Measurements from ENCODE around the gene PTTG1IP. TPM values are rescaled to one million over a fixed set of nuclear protein-coding genes. Genes with fewer than 3 reads are reported as not detected.
A peak's percentile ranks its signal among the peaks of the same experiment; 100 is the strongest.

PTTG1IP gene
- total and polyA plus RNA-seq, 2 of the 13 experiments (the other 11 are each of a cell fraction or from before 2014, with no cell fraction given), result 161 to 700 TPM

- TF ChIP-seq ZBTB33 (CRISPR knock-in tag; IDR thresholded peaks at IDR 0.05), result peak; percentile 23; the same call in 1 of the 2 replicates
- peak; percentile 93 for TF ChIP-seq AGO2 (optimal IDR thresholded peaks at IDR 0.05; ENCODE audit: low read depth, low read length)
- TF ChIP-seq ZNF615 (CRISPR knock-in tag; IDR thresholded peaks at IDR 0.05; ENCODE audit: borderline replicate concordance), result no peak
- peak; percentile 58; the same call in 1 of the 2 replicates for TF ChIP-seq PAF1 (CRISPR knock-in tag; IDR thresholded peaks at IDR 0.05)
- no peak for TF ChIP-seq ZNF180 (CRISPR knock-in tag; IDR thresholded peaks at IDR 0.05; ENCODE audit: borderline replicate concordance, low read depth)
- TF ChIP-seq AKAP8 (CRISPR knock-in tag; IDR thresholded peaks at IDR 0.05), result peak; percentile 94
Observed at GRCh38 chr21:44848821-44849521, 24.5 kb downstream of the PTTG1IP start (continued).

DNA sequence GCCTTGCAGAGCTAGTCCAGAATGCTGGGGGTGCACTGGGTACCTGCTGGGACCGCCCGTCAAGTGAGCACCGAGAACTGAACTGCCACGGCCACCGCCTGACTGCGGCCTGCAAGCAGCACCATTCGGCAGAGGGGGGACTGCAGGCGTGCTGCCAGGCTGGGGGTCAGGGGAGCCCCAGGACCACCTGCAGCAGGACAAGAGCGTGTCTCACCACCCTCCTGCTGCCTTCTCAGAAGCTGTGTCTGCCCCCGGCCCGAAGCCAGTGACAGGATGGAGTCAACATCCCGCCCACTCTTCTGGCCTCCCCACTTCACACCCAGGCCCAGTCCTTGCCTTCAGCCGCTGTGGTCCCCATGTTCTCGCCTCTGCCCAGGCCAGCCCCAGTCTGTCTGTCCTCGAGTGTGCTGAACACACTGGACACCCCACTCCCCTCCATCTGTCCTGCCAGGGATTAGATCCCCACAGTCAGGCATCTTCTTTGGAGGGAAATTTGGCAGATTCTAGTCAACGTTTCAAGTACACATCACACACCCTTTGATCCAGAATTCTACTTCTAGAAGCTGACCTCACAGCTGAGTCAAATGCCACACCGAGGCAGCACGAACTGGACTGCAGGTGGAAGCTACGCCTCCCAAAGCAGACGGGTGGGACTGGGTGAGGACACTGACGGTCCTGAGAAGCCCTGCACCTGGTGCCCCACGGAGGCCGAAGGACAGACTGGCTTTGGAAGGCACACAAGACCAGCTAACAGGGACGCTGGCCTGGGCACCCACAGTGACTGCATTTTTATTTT, 26.0 kb downstream of the PTTG1IP start:
- DNase-seq (ENCODE audit: low spot score) (no peak), FAIRE-seq (no peak), ATAC-seq (peak; percentile 5)
- no peak overlapping the region for H3K27ac ChIP-seq (ENCODE audit: extremely low read length, insufficient read depth, low read length)
- H3K4me3 ChIP-seq (replicated peaks in 1 of 3; ENCODE audit: insufficient read depth in 1 of 3, low read depth in 2 of 3, low read length in 3 of 3), result peak overlapping the region in 1 of 3 experiments; percentile 67; a peak in 1 of 6 replicates
- H3K9me3 ChIP-seq (ENCODE audit: low read length), result no peaks in the 10 kb centered on the region
- intact Hi-C loops (cut with micrococcal nuclease; ENCODE audit: unreplicated experiment), result loop anchor here (2.0 to 10.0 kb wide), 2 partner anchors 25 to 67 kb away; partner anchors contain the start of gene PTTG1IP
- peaks cover 44% of the 10 kb centered on the region for H4K20me1 ChIP-seq (ENCODE audit: insufficient read depth, low read length)
- no peak overlapping the region for H2AFZ ChIP-seq (ENCODE audit: low read length)
- 51% methylated on average over 12 of the region's 24 CpGs for WGBS (ENCODE audit: low lambda C conversion rate)
- peaks cover 70% of the 10 kb centered on the region for H3K4me1 ChIP-seq (ENCODE audit: insufficient read depth, low read length)
- no peaks in the 10 kb centered on the region for H3K79me2 ChIP-seq (ENCODE audit: insufficient read depth, low read length)
- CTCF ChIA-PET (ENCODE audit: low intra/inter-chr PET ratio, low total read pairs), result no interaction called here
- H3K36me3 ChIP-seq (replicated peaks in 1 of 2; ENCODE audit: control insufficient read depth in 1 of 2, insufficient read depth in 2 of 2, low read length in 2 of 2), result peaks cover 21 to 37% of the 10 kb centered on the region in 2 experiments
- in situ Hi-C loops (cut with HindIII; ENCODE audit: extremely low pct_ligation_motif_present, low pct_unique_long_range_greater_than_20kb), result loop anchor here (5.0 kb wide), 2 partner anchors 45 to 65 kb away; partner anchors contain the start of gene UBE2G2
- H3K27me3 ChIP-seq (ENCODE audit: control insufficient read depth in 1 of 2, insufficient read depth in 2 of 2, low read length in 2 of 2), result peaks cover 0 to 18% of the 10 kb centered on the region in 2 experiments; a peak in 3 of 5 replicates
- H3K4me2 ChIP-seq (ENCODE audit: low read depth, low read length), result peak overlapping the region; percentile 88
- H3K9ac ChIP-seq (ENCODE audit: insufficient read depth, low read depth, low read length), result no peak overlapping the region
- POLR2A ChIA-PET, result interaction anchor here (1.4 to 3.0 kb wide), 3 partner anchors 22 to 45 kb away, joined by 3 to 9 read pairs (median 6); partner anchors contain the start of genes PTTG1IP and UBE2G2
- BruUV-seq (replicated peaks), result no TSS peak
- TF ChIP-seq, protein P1, sequence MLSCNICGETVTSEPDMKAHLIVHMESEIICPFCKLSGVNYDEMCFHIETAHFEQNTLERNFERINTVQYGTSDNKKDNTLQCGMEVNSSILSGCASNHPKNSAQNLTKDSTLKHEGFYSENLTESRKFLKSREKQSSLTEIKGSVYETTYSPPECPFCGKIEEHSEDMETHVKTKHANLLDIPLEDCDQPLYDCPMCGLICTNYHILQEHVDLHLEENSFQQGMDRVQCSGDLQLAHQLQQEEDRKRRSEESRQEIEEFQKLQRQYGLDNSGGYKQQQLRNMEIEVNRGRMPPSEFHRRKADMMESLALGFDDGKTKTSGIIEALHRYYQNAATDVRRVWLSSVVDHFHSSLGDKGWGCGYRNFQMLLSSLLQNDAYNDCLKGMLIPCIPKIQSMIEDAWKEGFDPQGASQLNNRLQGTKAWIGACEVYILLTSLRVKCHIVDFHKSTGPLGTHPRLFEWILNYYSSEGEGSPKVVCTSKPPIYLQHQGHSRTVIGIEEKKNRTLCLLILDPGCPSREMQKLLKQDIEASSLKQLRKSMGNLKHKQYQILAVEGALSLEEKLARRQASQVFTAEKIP (CRISPR knock-in tag; IDR thresholded peaks at IDR 0.05; ENCODE audit: borderline replicate concordance), result no peak
- no peak for TF ChIP-seq PATZ1 (CRISPR knock-in tag; IDR thresholded peaks at IDR 0.05)
- TF ChIP-seq BRCA1 (CRISPR knock-in tag; IDR thresholded peaks at IDR 0.05), result peak; percentile 76; the same call in 1 of the 2 replicates
- TF ChIP-seq MATR3 (CRISPR knock-in tag; IDR thresholded peaks at IDR 0.05), result no peak
- TF ChIP-seq ZNF850 (CRISPR knock-in tag; conservative IDR thresholded peaks at IDR 0.05), result 0 out of 2 replicates have a peak, but pooled peaks have one; percentile 14
- no peak; the same call in 1 of the 2 replicates for TF ChIP-seq ZFP37 (CRISPR knock-in tag; IDR thresholded peaks at IDR 0.05; ENCODE audit: borderline replicate concordance)
- no peak for TF ChIP-seq MED8 (CRISPR knock-in tag; IDR thresholded peaks at IDR 0.05; ENCODE audit: insufficient replicate concordance)
- no peak for TF ChIP-seq RORA (CRISPR knock-in tag; IDR thresholded peaks at IDR 0.05)

All from HepG2 (cell line).